K562 (cell line): ENCODE data around the gene PPP2R5A. TPM values are rescaled to one million over a fixed set of nuclear protein-coding genes. Genes with fewer than 3 reads are reported as not detected.

Source experiments
- ATAC-seq: fragments of 200-7000 bp; cut with Tn5 transposase; 3 replicates; pipeline ENCODE4 v1.9.1; 2020; ENCODE audit warnings: moderate library complexity
- BruUV-seq: library from RNA; stranded (reverse); fragments of 400-500 nt; replicated peaks from 2 replicates; lab custom pipeline; 2021; lab: Mats Ljungman, UMichigan
- CTCF ChIA-PET: fragments of 300-600 bp; formaldehyde crosslinking; extraction: SDS; loops from one replicate; lab custom pipeline; 2021; ENCODE audit warnings: low intra/inter-chr PET ratio; lab: Yijun Ruan, JAX
- POLR2A ChIA-PET: fragments of 300-600, 350-650 bp; sonication (Branson Sonifier 250); formaldehyde crosslinking; extraction: SDS; loops from one replicate; lab custom pipeline; 2021; ENCODE audit warnings: antibody characterized with exemption, inconsistent platforms; lab: Yijun Ruan, JAX
- DNase-seq, 4 experiments: peaks; one replicate each; pipeline versions ENCODE4 v3.0.0 to v3.0.0-alpha.2; 2011 to 2018; ENCODE audit warnings: low spot score in 3 of 4, mixed read lengths in 3 of 4; ENCODE audit errors: extremely low read depth in 1 of 4
- FAIRE-seq: peaks from 2 replicates; lab custom pipeline; 2011; peaks lifted over from hg19 to GRCh38; lab: Jason Lieb, UNC
- H2AFZ ChIP-seq: 2 replicates; pipeline ENCODE4 v1.6.0; 2011; ENCODE audit warnings: low read depth, low read length, control low read depth, inconsistent platforms
- H3K27ac ChIP-seq: fragments of 200-600 bp; 3 replicates; pipeline ENCODE4 v1.8.0; 2011; ENCODE audit warnings: low read depth, mild to moderate bottlenecking, control low read depth, inconsistent platforms, low read length, moderate library complexity, mixed read lengths; ENCODE audit errors: extremely low read depth
- H3K27me3 ChIP-seq, 2 experiments: fragments of 300-600 bp in 1 of 2; 2 replicates in 1 of 2; 3 replicates in 1 of 2; pipeline versions ENCODE4 v1.6.0 to v1.8.0; 2011; ENCODE audit warnings: inconsistent platforms in 2 of 2, low read length in 2 of 2, mild to moderate bottlenecking in 1 of 2, mixed read lengths in 1 of 2, moderate library complexity in 1 of 2; ENCODE audit not compliant: control insufficient read depth in 2 of 2, insufficient read depth in 2 of 2
- H3K36me3 ChIP-seq: fragments of 300-600 bp; 3 replicates; pipeline ENCODE4 v1.8.0; 2011; ENCODE audit warnings: mild to moderate bottlenecking, low read length, inconsistent platforms; ENCODE audit not compliant: control insufficient read depth, insufficient read depth
- H3K4me1 ChIP-seq, 2 experiments: fragments of 200-600 bp in 1 of 2; replicated peaks in 1 of 2; 2 replicates in 1 of 2; 3 replicates in 1 of 2; pipeline versions ENCODE4 v1.5.1 to v1.8.0; 2011; ENCODE audit warnings: inconsistent platforms in 2 of 2, low read length in 2 of 2, mild to moderate bottlenecking in 1 of 2, mixed read lengths in 1 of 2, moderate library complexity in 1 of 2; ENCODE audit not compliant: control insufficient read depth in 2 of 2, insufficient read depth in 2 of 2
- H3K4me2 ChIP-seq: 2 replicates; pipeline ENCODE4 v1.6.1; 2011; ENCODE audit warnings: low read length, control low read depth, inconsistent platforms, mixed read lengths; ENCODE audit not compliant: insufficient read depth
- H3K4me3 ChIP-seq: fragments of 200-600 bp; sonication (generic), shearing (Covaris generic); 2 replicates; pipeline ENCODE4 v1.5.1; 2016; ENCODE audit warnings: control low read depth, inconsistent platforms
- H3K79me2 ChIP-seq: fragments of 200-600 bp; 3 replicates; pipeline ENCODE4 v1.8.0; 2011; ENCODE audit warnings: low read length, inconsistent platforms; ENCODE audit not compliant: control insufficient read depth, insufficient read depth
- H3K9ac ChIP-seq, 2 experiments: 2 replicates each; pipeline versions ENCODE4 v1.6.0 to v1.6.1; 2011; ENCODE audit warnings: low read depth in 2 of 2, low read length in 2 of 2, control low read depth in 1 of 2, inconsistent platforms in 1 of 2, mild to moderate bottlenecking in 1 of 2, mixed read lengths in 1 of 2; ENCODE audit not compliant: insufficient read depth in 1 of 2
- H3K9me1 ChIP-seq: one replicate; pipeline ENCODE4 v1.6.0; 2011; ENCODE audit warnings: inconsistent platforms, mild to moderate bottlenecking, low read length, moderate library complexity; ENCODE audit not compliant: control insufficient read depth, insufficient read depth
- H3K9me3 ChIP-seq: replicated peaks from 2 replicates; pipeline ENCODE4 v1.5.1; 2011; ENCODE audit warnings: low read depth, low read length, inconsistent platforms; ENCODE audit not compliant: control insufficient read depth, insufficient read depth
- H4K20me1 ChIP-seq: replicated peaks from 2 replicates; pipeline ENCODE4 v1.6.1; 2011; ENCODE audit warnings: low read length, inconsistent platforms, mixed read lengths; ENCODE audit not compliant: control insufficient read depth, insufficient read depth
- ATF3 ChIP-seq, 2 experiments: fragments of 450-650 bp in 1 of 2; sonication (generic) in 1 of 2; formaldehyde crosslinking in 1 of 2; IDR thresholded peaks in 1 of 2; conservative IDR thresholded peaks in 1 of 2; 2 replicates each; pipeline versions ENCODE4 v1.6.1 to v1.8.1; 2016 to 2023; ENCODE audit warnings: mild to moderate bottlenecking in 2 of 2, moderate library complexity in 2 of 2, inconsistent platforms in 1 of 2, missing genetic modification reagents in 1 of 2
- ZNF561 ChIP-seq: fragments of 450-650 bp; formaldehyde crosslinking; conservative IDR thresholded peaks from 2 replicates; pipeline ENCODE4 v1.4.0; 2020; ENCODE audit warnings: mild to moderate bottlenecking, moderate library complexity
- WGBS: fragments of 100-300 bp; shearing (Covaris generic); methylation state at CpG from one replicate; pipeline ENCODE4 v1.1.6; 2016; ENCODE audit warnings: low coverage, mixed read lengths; ENCODE audit not compliant: insufficient coverage; ENCODE audit errors: missing lambda C conversion rate; 5-methylcytosine and 5-hydroxymethylcytosine counted together
- in situ Hi-C: fragments of 300-500 bp; cut with MboI; formaldehyde crosslinking; loops from 4 replicates; pipeline ENCODE4 v1.15.0; 2018; ENCODE audit warnings: inconsistent platforms, mixed read lengths
- intact Hi-C: fragments of 100-400 bp; cut with micrococcal nuclease; formaldehyde crosslinking; loops from 2 replicates; pipeline ENCODE4 v1.14.2; 2022
- polyA plus RNA-seq, 8 experiments: library from polyadenylated mRNA; depleted of rRNA in 4 of 8; stranded (reverse) in 5 of 8; unstranded in 3 of 8; fragments of >200 nt; fragmentation: Nextera tagmentation in 2 of 8; fragmentation: Illumina TruSeq in 1 of 8; extraction: Ambion mirVana in 2 of 8; extraction: Trizol in 1 of 8; gene quantifications; 2 replicates each; pipeline versions ENCODE4 v1.2.1 to v1.2.3, GENCODE V29; 2011 to 2014; ENCODE audit warnings: inconsistent platforms in 1 of 8, missing spikeins in 1 of 8
- total RNA-seq, 7 experiments: library from RNA; depleted of rRNA in 6 of 7; stranded (reverse); fragments of >200 nt in 6 of 7; fragmentation: Illumina TruSeq in 2 of 7; extraction: Trizol in 2 of 7; gene quantifications; 2 replicates each; pipeline versions ENCODE4 v1.2.1 to v1.2.3, GENCODE V29; 2011 to 2021; ENCODE audit warnings: low replicate concordance in 1 of 7

The PPP2R5A gene
- total and polyA plus RNA-seq, 9 of the 15 experiments (the other 6 are each of a cell fraction or from before 2014, with no cell fraction given), result 26.9 to 106 (median 64.3) TPM

GRCh38 chr1:212402666-212403321, 117.6 kb downstream of the PPP2R5A start:
- H3K9me1 ChIP-seq, result no peaks in the 10 kb centered on the region
- 75% methylated on average over 7 of the region's 7 CpGs for WGBS
- H3K4me1 ChIP-seq, result no peaks in the 10 kb centered on the region
- H3K4me3 ChIP-seq, result no peak overlapping the region
- no peak for ATAC-seq
- no peak overlapping the region for H3K9ac ChIP-seq
- no peaks in the 10 kb centered on the region for H4K20me1 ChIP-seq
- BruUV-seq, result no TSS peak
- ChIA-PET POLR2A (no interaction called here), CTCF (no interaction called here)
- H3K36me3 ChIP-seq, result peaks cover 41% of the 10 kb centered on the region
- no peak overlapping the region for H2AFZ ChIP-seq
- no peaks in the 10 kb centered on the region for H3K79me2 ChIP-seq
- no peaks in the 10 kb centered on the region for H3K27me3 ChIP-seq
- in situ Hi-C loops (no loop called here), intact Hi-C loops (no loop called here)
- no peak for FAIRE-seq
- H3K9me3 ChIP-seq, result no peaks in the 10 kb centered on the region
- no peak for DNase-seq
- no peak overlapping the region for H3K4me2 ChIP-seq
- no peak overlapping the region for H3K27ac ChIP-seq
- TF ChIP-seq ATF3 (IDR thresholded peaks at IDR 0.05), result peak; percentile 33; the same call in 1 of the 2 replicates
- TF ChIP-seq ATF3 (CRISPR knock-in tag; conservative IDR thresholded peaks at IDR 0.05), result no peak
- no peak for TF ChIP-seq ZNF561
